GM21619 (cell line): ENCODE data around the gene PSAP.
A peak's percentile ranks its signal among the peaks of the same experiment; 100 is the strongest.

Experiments used
- ATAC-seq: cut with Tn5 transposase; IDR thresholded peaks from one replicate; pipeline ENCODE4 v1.9.1; 2021; ENCODE audit not compliant: unreplicated experiment

The PSAP gene

GRCh38 chr10:71829171-71829570 lies 21.9 kb downstream of the PSAP start:
- ATAC-seq, result no peak

- no peak for ATAC-seq
These were observed 22.3 kb downstream of the PSAP start for GRCh38 chr10:71828702-71829101.

GRCh38 chr10:71827852-71828251 lies 23.2 kb downstream of the PSAP start:
- ATAC-seq, result no peak

GRCh38 chr10:71825217-71825616 lies 25.8 kb downstream of the PSAP start:
- ATAC-seq, result no peak

- ATAC-seq, result no peak
These were observed 26.7 kb downstream of the PSAP start for GRCh38 chr10:71824333-71824732.

- no peak for ATAC-seq
These were observed 27.7 kb downstream of the PSAP start for GRCh38 chr10:71823356-71823755.

- ATAC-seq, result no peak
These were observed 28.9 kb downstream of the PSAP start for GRCh38 chr10:71821909-71822763.

GRCh38 chr10:71820966-71821365 lies 30.1 kb downstream of the PSAP start:
- no peak for ATAC-seq

- ATAC-seq, result no peak
These were observed 31.1 kb downstream of the PSAP start for GRCh38 chr10:71819985-71820384.

- no peak for ATAC-seq
These were observed 31.6 kb downstream of the PSAP start for GRCh38 chr10:71819441-71819861.

GRCh38 chr10:71818674-71819260 lies 32.3 kb downstream of the PSAP start:
- no peak for ATAC-seq

GRCh38 chr10:71817831-71818655 lies 33.0 kb downstream of the PSAP start:
- ATAC-seq, result no peak

- no peak for ATAC-seq
These were observed 34.0 kb downstream of the PSAP start for GRCh38 chr10:71816936-71817618.

- no peak for ATAC-seq
These were observed 34.6 kb downstream of the PSAP start for GRCh38 chr10:71816421-71816851.

GRCh38 chr10:71815515-71816130 lies 35.4 kb downstream of the PSAP start:
- ATAC-seq, result no peak

- no peak for ATAC-seq
These were observed 36.1 kb downstream of the PSAP start for GRCh38 chr10:71814922-71815411.

- ATAC-seq, result no peak
These were observed 38.0 kb downstream of the PSAP start for GRCh38 chr10:71812913-71813590.

GRCh38 chr10:71812016-71812912 lies 38.8 kb downstream of the PSAP start:
- ATAC-seq, result peak; percentile 61

GRCh38 chr10:71811351-71811750 lies 39.7 kb downstream of the PSAP start:
- ATAC-seq, result no peak
